GM19025 (cell line): ENCODE data around the gene SLC35F1.

Experiments
- ATAC-seq: cut with Tn5 transposase; IDR thresholded peaks from one replicate; pipeline ENCODE4 v1.9.1; 2021; ENCODE audit warnings: mild to moderate bottlenecking, low read depth, moderate library complexity; ENCODE audit not compliant: unreplicated experiment

SLC35F1 gene

DNA sequence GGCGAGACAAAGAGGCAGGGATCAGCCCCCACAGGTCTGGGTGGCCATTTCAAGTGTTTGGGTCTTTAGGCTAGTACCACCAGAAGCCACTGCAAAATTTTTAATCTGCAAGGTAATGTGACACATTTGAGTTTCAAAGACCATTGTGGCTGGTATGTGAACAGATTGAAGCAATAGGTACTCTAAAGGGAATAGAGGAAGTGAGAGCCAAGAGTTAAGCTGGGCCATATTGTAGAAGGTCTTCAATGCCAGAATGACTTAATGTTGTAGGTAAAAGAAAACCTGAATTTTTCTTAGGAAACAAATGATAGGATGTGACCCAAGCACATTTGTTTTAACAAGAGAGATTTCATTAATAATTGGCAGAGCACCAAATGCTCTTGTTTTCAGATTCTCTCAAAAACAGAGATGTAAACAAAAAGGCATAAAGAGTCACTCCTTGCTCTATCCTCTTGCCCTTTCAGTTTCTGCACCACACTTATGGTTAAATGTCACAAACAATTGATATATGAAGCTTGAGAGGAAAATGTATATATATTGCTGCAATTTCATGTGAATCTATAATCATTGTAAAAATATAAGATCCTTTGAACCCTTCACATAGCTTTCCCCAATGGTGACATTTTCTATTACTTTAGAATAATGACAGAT is 333.9 kb downstream of the SLC35F1 start:
- ATAC-seq: peak; percentile 77

DNA sequence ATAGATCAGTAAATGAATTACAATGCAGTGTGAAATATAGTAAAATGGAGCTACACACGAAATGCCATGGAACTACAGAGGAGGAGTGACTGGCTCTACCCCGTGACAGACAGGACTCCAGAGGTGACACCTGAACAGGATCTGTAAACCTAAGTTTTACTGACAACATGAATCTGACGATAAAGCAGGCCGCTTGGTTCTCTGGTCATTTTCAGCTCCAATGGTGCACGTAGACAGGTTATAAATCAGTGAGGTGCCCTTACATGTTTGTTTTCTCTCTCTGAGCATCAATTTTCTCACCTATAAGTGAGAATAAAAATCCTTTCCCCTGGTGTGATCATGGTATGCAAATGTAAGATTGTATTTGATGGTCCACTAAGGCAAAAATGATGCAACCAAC is 339.3 kb downstream of the SLC35F1 start:
- no peak for ATAC-seq

DNA sequence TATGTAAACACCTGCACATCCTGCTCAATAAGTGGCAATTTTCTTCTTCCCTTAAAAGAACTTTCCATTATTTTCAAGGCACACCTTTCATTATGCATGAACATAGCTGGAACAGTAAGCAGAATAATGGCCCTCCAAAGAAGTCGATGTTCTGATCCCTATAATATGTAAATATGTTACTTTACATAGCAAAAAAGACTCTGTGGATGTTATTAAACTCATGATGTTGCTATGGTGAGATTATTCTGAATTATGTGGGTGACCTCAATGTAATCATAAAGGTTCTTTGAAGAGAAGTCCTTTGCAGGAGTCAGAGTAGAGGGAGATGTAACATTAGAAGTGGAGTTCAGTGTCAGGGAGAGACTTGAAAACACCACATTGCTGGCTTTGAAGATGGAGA is 341.1 kb downstream of the SLC35F1 start:
- no peak for ATAC-seq

DNA sequence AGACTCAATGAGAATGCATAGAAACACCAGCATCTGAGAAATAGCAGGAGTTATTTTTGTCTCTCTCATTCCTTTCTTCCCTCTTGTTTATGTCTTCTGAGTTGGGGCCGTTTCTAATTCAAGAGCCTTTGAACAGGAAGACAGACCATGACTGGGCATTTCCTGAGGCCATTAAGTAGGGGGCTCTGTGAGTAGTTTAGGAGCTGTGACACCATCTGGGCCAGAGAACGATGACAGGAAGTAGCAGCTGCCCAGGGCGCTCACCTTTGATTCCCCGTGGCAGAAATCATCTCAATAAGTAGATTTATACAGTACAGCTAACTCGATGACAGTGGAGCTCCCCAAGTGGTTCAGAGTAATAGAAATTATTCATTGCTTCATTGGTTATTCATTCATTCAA is 342.6 kb downstream of the SLC35F1 start:
- ATAC-seq: no peak

DNA sequence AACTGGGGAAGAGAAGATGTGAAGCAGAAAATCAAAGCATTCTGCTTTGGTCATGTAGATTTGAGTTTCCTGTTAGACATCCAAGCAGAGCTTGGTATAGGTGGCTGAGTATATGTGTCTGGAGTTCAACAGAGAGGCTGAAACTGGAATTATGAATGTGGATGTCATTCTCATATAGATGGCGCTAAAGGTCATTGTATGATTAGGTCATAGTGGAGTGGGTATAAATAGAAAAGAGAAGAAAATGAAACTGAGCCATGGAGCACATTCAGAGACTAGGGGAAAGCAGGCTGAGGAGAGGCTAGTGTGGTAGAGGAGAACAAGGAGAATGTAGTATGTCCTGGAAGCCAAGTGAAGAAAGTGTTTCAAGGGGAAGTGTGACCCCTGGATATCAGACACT is 345.4 kb downstream of the SLC35F1 start:
- no peak for ATAC-seq

DNA sequence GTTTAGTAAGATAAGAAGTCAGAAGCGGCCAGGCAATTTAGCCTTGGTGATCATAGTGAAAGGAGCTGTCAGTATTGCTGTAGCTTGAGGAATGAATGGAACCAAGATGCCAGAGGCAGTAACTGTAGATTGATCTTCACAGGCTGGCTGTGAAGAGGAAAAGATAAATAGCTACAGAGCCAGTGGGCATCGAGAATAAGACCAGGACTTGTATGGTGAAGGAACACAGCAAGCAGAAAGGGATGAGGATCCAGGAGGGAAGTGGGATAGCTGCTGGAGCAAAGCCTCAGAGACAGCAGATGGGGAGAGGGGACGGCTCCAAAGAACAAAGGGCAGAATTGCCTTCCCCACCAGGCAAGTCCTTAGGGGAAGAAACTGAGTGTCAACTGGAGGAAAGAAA is 346.7 kb downstream of the SLC35F1 start:
- ATAC-seq: no peak

DNA sequence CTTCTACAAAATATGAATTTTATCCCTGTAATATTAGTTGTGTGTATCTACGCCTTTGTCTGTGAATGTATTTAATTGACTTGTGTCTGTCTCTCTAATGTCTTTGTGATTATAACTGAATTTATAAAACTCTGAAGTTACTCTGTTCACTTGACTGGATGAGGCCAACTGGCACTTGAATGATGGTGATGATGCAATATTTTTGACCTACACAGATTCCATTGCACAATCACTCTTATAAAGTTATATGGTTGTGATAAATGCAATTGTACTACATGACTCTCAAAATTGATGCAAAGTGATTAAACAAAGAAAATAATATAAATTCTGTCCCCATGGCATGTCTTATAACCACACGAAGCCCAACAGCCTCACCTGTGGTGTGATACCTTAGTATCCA is 353.8 kb downstream of the SLC35F1 start:
- ATAC-seq: no peak

DNA sequence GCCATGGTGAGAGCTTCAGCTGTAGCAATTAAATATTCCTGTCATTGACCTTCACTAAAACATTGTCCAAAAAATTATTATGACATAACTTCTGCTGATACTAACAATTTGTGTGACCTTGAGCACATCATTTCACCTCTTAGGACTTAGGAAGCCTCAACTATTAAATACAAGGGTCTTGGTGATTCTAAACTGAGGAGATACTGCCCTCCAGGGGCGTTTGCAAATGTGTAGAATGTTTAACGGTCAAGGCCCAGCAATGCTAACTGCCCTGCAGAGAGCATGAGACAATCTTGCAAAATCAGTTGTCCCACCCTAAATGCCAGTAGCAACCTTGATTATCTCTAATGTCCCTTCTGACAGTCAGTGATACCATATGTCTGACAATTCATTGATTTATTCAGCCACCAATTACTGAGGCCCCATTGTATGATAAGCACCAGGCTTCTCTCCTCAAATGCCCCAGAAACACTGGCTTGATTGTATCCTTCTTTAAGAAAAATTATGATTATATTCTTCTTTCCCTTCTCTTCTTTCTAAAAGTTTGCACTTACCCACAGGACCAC is 356.9 kb downstream of the SLC35F1 start:
- ATAC-seq: no peak

DNA sequence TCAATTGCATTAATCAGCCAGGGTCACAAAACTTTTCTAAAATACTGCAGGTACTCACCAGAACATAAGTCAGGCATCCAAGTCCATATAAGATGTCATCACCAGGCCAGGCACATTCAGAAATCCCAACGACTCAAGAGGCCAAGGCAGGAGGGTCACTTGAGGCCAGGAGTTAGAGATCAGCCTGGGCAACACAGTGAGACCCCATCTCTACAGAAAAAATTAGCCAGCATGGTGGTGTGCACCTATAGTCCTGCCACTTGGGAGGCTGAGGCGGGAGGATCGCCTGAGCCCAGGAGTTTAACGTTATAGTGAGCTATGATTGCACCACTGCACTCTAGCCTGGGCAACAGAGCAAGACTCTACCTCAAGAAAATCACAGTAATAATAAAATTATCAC is 362.6 kb downstream of the SLC35F1 start:
- no peak for ATAC-seq

DNA sequence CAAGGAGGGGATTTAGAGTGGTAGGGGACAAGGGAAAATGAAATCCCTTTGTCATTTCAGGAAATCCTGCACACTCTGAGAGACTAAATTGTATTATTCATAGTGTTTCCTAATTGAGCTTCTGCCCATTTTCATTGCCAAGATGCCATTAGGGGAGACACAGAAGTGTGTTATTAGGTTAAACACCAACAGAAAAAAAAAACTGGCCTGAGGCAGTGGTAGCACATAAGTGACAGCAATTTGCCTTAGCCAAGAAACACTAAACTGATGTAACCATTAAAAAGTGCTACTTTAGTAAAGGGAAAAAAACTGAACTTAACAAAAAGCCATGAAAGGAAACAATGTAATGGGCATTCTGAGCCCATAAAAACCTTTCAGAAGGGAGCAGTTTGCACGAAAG is 370.6 kb downstream of the SLC35F1 start:
- no peak for ATAC-seq

DNA sequence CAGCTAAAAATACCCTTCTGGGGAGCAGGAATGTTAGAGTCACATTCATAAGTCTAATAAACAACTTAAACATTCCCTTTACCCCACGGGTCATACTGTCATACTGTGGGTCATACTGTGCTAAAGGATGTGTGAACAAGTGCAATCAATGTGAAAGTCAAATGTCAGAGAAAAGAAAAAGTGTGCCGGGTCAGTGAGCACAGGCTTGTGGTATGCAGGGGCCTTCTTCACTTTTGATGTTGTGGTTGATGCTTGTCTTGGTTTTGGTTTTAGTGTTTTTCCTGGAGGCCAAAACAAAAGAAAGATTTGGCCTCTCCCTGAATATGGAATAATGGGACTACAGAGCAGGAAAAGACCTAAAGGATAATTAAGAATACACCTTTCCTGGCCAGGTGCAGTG is 373.1 kb downstream of the SLC35F1 start:
- ATAC-seq: peak; percentile 82

DNA sequence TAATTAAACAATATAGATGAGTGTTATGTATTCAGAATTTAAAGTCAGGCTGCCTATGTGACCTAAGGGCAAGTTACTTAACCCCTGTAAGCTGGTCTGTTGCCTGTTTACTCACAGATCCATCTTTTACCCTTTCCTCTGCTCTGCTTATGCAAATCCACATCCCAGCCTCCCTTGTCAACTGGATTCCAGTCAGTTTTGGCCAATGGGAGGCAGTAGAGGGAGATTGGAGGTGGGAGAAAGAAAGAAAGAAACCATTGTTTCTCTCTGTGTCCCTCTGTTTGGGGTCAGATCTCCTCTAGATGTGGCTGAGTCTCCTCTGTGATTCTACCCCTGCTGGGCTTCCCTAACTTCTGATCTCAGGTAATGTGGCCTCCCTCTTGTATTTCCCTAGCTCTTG is 374.2 kb downstream of the SLC35F1 start:
- no peak for ATAC-seq

DNA sequence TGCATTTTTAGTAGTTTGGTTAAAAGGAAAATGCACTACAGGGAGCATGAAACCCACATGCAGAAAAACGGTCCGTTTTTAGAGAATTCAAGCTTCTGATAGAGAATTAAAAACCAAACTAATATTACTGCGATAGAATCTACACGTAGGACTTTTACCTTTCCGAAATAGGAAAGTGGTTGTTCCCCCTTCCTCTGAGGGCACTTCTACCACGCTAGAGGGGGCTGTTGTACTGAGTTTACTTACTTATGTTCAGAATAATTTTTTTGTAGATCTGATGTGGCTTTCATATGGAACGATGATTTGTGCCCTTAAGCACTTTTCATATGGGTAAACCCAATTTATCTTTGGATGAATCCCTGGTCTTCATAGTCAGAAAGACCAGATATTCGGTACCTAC is 376.7 kb downstream of the SLC35F1 start:
- no peak for ATAC-seq

DNA sequence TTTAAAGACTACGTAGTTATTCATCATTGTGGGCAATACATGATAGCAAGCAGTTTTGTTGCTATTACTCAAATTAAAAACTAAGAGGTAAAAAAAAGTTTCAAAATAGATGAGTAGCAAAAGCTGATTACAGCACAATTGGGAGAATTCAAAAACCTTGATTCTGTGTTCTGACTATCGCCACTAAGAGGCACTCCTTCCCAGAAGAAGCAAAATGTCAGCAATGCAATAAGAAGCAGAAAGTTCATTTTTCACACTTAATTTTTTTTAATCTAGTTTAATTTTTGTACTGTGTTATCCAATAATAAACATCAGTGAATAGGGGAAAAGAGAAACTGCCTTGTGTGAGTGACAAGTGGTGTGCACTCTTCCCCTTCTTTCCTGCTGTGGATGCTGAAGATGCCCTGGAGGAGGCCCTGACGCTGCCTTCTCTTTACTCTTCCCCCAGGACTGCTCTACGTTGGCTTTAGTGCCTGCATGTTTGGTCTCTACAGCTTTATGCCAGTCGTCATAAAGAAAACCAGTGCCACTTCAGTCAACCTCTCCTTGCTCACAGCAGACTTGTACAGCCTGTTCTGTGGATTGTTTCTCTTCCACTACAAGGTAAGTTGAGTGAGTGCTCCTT is 377.8 kb downstream of the SLC35F1 start:
- no peak for ATAC-seq

DNA sequence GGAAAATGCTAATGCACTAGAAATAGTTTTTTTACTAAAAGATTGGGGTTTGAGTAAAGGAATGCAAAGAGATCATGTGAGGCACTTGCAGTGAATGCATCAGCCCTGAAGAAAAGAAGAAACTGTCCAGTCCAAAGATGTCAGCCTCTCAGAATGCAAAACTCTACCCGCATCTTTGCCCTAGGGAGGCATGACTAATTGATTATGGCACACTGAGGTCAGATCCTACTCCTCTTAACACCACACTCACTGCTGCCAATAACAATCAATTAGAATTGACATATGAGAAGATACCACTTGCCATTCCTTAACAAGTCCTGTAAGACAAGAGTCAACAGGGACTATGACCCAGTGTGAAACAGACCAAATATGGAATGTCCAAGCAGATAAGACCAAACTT is 378.7 kb downstream of the SLC35F1 start:
- no peak for ATAC-seq

DNA sequence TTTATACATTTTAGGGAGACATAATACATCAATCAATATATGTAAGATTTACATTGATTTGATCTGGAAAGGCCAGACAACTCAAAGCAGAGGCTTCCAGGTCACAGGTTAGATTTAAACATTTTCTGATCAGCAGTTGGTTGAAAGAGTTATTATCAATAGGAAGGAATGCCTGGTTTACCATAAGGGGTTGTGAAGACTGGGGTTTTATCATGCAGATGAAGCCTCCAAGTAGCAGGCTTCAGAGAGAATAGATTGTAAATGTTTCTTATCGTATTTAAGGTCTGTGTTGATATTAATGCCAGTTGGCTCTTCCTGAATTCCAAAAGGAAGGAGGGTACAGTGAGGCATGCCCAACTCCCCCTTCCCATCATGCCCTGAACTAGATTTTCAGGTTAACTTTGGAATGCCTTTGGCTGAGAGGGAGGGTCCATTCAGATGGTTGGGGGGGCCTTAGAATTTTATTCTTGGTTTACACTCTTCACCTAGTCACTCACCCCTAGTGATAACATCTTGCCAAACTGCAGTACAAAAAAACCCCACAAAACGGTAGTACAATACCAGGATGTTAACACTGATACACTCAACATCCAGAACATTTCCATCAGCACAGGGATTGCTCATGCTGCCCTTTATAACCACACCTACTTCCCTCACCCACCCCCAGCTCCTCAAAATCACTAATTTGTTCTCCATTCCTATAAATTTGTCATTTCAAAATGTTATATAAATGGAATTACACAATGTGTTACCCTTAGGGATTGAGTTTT is 381.5 kb downstream of the SLC35F1 start:
- ATAC-seq: no peak

DNA sequence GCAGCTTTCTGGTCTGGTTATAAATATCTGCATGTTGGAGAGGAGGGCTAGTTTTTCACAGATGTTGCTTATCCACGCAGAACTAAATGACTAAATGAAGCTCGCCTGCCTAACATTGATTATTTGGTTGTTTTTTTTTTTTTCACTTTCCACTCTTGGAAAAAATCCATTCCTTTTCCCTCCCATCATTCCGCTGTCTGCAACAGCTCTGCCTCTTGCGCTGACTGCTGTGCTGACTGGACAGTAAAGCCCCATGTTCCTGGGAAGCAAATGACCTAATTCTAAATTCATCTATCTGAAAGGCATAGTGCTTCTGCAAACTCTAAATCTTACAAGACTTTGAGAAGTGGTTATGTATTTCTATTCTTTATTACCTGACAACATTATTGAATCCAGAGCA is 385.5 kb downstream of the SLC35F1 start:
- no peak for ATAC-seq

DNA sequence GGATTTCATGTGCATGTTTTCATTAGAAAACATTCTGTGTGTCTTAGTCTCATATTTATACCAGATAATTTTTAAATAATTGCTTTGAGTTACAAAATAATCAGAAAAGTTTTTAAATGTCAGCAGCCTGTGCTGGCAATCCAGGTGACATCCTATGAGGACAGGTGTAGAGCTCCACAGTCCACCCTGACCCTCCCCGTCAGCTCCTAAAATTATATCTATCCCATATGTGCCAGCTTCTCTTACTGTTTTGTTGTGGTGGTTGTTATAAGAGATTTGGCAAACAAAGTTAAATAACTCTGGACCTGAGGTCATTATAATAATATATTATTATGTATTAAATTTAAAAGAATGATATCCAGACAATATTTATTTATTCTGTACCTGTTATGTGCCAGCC is 387.8 kb downstream of the SLC35F1 start:
- no peak for ATAC-seq

DNA sequence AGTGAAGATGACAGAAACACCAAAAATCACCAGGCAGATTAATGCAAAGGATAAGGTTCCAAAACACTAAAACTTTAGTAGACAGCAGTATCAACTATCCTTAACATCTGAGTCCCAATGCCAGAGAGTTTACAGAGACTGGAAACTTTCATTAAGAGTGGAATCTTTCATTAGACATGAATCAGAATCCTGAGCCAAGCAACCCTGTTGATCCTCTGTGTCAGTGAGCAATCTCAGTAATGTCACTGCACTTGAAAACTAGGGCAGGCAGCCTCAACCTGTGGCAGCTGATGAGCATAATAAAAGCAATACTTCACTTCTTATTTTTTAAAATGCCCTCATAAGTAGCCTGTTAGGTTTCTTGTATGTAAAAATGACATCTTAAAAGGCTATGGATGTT is 388.3 kb downstream of the SLC35F1 start:
- no peak for ATAC-seq

DNA sequence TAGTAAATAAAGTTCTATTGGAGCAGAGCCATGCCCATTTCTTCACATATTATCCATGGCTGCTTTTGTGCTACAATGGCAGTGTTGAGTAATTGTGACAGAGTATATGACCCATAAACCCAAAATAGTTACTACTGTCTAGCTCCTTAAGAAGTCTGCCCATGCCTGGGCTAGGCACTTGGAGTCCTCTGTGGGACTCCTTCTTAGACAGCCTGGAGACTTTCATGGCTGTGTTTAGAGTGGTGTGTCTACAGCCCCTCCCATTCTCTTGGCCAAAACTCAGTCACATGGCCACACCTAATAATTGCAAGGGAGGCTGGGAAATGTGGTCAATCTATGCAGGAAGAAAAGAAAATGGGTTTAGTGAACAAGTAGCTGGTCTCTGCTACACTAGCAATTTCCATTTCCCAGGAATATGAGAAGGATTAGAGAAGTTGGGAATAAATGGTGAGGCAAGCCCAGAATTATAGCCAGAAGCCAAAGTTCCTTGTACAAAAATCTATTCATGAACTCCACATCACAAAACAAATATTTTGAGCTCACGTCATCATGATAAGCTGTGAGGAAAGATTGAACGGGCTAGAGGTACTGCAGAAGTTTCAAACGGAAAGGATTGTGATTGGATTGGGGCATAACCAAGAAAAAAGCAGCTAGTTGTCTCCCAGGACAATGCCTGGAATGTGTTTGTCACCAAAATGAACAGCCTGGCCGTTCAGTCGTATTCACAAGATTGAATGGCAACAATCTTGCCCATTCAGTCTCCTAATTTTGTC is 389.3 kb downstream of the SLC35F1 start:
- no peak for ATAC-seq

DNA sequence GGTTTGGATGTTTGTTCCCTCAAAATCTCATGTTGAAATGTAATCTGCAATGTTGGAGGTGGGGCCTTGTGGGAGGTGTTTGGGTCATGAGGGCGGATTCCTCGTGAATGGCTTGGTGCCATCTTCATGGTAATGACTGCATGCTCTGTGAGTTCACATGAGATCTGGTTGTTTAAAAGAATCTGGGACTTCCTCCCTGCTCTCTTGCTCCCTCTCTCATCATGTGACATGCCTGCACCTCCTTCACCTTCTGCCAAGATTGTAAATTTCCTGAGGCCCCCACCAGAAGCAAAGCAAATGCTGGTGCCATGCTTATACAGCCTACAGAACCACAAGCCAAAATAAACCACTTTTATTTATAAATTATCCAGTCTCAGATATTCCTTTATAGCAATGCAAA is 390.8 kb downstream of the SLC35F1 start:
- no peak for ATAC-seq
